DMS114 treated with DMSO at 0.1 percent for 48 hours (cell line): ENCODE results near the gene LCLAT1.
"Not testable (repeated sequence)": the region's sequence is repeated elsewhere in the genome, so short reads cannot be mapped to it uniquely, and the experiment has no call there.

Experiments used
- DNase-seq: peaks from one replicate; lab custom pipeline; 2025; ENCODE audit not compliant: unreplicated experiment; lab: John Stamatoyannopoulos, UW

The LCLAT1 gene

DNA sequence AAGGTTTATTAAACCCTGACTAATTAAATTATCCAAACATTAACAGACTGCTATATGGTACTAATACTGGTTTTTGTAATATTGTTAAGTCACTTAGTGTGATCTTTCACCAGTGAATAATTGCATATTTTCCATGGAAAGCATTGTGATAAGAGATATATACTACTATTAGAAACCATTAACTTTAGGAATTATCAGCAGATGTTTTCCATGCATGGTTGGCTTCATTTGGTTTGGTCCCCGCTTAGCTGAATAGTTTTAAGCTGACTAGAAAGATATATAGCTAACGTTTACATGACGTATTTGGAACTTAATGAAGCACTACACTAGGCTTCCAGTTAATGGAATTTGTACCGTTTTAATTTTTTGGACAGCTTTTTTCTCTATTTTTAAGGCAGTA, 37.9 kb downstream of the LCLAT1 start:
- no peak for DNase-seq

DNA sequence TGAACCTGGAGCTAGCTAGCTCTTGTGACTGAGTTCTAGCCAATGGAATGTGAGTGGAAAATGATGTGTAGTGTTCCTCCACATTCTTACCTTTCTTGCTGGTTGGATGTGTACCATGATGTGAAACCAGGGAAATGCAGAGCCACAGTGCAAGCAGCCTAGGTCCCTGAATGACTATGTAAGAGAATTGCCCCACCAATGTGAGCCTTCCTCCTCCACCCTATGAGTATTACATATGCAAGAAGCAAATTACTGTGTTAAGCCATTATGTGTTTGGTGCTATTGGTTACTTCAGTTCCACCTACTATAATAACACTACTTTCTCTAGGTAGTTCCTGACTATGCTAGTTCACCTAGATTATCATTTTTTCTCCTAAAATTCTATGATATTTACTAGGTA, 39.6 kb downstream of the LCLAT1 start:
- DNase-seq: no peak

DNA sequence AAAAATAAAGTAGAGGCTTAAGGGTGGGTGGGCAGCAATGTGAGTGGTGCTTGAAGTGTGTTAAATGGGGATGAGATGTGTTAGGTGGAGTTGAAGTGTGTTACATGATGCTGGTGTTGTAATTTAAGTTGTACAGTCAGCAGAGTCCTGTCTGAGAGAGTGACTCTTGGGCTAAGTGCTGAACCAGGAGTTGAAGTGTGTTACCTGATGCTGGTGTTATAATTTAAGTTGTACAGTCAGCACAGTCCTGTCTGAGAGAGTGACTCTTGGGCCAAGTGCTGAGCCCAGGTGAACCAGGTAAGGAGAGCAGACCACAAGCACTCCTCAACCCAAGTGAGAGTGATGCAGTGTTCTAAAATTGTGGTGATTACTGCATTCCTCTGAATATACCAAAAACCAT, 40.6 kb downstream of the LCLAT1 start:
- no peak for DNase-seq

DNA sequence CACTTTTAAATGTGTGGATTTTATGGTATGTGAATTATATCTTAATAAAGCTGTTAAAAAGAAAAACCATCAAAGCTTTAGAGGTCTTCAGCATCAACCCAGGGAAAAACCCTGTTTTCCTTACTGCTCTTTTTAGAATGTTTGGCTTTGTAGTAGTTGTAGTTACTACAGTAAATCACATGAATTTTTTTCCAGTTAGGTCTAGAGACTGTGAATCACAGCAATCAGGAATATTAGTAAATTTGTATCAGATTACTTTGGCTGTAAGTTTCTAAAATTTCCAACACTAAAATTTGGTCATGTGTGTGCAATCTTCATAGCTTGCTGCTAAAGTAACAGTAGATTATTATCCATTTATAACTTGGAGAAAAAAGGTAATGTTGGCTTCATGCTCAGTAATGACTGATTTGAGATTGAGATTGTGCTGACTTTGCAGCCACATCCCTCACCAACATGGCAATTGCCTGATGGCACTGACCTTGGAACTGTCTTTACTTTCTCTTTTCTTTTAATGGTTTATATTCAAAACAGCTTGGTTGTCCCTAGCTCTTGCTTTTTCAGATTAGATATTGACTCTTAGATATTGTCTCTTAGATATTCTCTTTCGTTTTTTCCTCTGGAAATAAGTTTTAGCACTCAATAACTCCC, 41.1 kb downstream of the LCLAT1 start:
- DNase-seq: no peak

DNA sequence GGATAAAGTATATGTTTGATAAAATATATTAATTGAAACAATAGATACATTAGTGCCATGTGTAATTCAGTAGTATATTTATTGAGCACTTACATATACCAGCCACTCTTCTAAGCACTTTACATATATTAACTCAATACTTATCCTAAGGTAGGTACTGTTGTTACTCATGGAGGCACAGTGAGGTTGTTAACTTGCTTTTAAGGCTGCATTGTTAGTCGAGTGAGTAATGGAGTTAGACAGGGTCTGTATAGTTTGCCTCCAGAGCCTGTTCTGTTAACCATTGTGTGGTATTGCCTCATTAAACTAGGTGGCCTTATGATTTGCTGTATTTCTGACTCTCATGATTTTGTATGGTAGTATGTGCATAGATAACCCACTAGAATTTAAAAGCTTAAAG, 44.2 kb downstream of the LCLAT1 start:
- no peak for DNase-seq

DNA sequence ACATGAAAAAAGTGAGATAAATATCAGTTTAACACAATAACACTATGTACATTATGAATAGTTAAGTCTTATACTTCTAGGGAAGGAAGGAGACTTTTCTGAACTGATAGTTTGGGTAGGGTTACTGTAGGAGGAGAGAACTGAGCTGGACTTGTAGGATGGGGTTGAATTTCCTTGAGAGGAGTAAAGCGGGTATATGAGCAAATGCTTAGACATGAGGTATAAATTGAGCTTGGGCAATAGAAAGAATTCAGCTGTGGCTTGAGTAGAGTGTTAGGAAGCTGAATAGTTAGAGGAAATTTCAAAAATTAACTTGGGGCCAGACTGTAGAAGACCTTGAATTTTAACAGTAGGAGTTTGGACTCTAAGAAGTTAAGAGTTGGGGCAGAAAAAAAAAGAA, 45.1 kb downstream of the LCLAT1 start:
- DNase-seq: no peak

DNA sequence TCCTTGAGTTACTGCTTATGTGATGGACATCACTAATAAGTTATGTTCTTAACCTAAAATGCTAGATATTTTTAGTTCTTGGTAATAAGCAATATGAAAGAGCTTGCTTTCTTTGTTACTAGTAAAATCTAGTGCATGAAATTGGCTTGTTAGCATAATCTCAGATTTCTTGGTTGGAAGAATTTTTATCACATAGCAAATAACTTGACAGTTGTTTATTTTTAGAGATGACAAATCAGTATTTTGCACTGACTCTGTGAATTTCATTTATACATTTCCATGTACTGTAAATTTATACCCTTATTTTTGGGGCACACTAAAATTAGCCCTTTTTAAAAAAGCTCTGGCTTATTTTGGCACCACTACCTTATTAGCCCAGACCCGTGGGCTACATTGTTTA, 45.6 kb downstream of the LCLAT1 start:
- DNase-seq: no peak

DNA sequence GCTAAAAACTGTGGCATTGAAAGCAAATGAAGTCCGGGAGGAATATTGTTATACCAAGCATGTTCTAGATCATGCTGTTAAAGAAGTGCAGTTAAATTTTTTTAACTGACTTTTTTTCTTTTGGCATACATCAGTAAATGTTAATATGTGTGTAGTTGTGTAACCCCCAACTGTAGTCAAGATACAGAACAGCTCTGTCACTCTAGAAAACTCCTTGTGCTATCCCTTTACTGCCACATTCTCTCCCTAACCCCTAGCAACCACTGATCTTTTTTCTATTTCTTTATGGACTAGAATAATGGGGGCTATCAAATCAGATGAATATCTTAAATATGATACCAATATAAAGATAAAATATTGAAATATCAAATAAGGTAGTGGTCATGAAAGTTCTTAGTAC, 46.4 kb downstream of the LCLAT1 start:
- DNase-seq: no peak

DNA sequence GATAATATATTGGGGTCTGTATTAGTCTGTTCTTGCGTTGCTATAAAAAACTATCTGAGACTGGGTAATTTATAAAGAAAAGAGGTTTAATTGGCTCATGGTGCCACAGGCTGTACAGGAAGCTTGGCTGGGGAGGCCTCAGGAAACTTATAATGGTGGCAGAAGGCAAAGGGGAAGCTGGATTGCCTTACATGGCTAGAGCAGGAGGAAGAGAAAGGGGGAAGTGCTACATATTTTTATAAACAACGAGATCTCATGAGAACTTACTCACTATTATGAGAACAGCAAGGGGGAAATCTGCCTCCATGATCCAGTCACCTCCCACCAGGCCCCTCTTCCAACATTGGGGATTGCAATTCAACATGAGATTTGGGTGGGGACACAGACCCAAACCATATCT, 48.9 kb downstream of the LCLAT1 start:
- DNase-seq: not testable (repeated sequence)

DNA sequence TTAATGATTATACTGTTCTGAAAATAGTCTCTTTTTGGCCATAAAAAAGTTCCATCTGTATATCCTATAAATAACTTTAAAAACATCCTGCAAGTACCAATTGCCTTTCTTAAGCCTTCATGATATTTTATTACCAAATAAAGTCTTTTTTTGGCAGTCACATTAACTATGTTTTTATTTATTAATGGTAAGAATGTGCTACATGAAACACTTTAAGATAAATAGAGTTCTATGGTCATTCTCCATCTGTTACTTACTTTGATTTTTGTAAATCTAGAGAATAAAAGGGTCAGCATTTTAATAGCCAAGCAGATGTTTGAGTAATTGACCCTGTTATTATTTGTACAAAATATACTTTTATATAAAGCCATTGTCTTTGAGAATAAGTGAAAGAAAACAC, 52.6 kb downstream of the LCLAT1 start:
- no peak for DNase-seq

DNA sequence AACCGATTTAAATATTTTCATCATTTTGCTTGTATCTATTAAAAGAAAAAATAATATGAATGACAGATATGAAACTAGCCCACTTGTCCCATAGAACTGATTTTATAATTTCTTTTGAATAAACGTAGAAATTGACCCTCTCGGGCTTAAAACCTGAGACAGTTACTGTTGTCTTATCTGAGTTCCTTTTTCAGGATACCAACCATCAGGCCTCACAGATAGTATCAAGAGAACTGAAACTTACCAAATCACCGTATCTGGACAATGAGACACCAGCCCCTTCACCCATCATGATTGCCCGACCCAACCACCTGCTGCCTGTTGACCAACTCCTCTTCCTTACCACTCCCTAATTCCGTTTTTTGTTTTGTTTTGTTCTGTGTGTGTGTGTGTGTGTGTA, 53.7 kb downstream of the LCLAT1 start:
- DNase-seq: no peak

DNA sequence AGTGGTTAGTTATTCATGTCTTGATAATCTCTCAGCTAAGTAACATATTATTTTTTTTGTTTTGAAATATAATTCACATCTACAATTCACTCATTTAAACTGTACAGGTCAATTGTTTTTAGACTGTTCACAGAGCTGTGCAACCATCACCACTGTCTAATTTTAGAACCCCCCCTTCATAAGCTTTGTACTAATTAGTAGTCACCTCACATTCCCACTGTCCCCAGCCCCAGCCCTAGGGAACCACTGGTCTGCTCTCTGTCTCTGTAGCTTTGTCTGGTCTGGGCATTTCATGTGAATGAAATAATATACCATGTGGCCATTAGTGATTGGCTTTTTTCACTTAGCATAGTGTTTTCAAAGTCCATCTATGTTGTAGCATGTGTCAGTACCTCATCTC, 55.3 kb downstream of the LCLAT1 start:
- DNase-seq: no peak

DNA sequence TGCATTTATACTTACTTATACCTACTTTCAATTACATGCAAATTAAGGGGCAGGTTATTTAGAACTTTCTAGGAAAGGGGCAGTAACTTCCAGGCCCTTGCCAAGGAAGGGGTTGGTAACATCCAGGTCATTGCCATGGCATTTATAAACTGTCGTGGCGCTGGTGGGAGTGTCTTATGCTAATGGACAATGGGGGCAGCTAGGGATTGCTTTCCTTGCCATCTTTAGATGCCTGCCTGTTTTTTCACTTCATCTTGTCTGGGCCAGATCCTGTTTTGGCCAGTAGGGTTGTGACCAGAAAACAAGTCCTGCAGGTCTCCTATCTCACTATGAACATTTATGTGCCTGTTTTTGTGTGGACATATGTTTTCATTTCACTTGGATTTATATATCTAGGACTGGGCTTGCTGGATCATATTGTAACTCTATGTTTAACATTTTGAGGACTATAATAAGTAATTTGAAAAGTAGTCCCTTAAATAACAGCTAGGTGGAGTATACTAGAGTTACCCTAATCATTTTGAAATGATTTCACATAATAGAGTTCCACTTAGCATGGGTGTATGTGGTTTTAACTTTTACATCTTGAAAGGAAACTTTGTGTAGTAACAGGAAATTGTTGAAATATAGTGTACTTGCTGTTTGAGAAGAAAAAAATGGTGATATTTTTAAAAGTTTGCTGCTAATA, 56.1 kb downstream of the LCLAT1 start:
- DNase-seq: no peak

DNA sequence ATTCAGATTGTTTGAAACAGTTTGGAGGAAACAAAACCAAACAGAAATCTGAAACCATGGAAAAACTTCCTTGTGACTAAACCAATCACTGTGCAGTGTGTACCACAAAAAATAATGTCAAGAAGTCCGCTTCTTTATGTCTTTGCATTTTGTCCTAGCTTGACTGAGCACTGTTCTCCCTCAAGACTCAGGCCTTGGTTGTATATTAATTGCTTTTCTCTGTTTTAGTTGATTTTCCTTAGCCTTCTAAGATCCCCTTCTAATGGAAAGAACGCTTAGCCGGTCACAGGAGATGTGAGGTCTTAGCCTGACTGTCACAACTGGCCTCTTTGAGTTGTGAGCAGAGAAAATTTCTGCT, 56.6 kb downstream of the LCLAT1 start:
- DNase-seq: no peak

DNA sequence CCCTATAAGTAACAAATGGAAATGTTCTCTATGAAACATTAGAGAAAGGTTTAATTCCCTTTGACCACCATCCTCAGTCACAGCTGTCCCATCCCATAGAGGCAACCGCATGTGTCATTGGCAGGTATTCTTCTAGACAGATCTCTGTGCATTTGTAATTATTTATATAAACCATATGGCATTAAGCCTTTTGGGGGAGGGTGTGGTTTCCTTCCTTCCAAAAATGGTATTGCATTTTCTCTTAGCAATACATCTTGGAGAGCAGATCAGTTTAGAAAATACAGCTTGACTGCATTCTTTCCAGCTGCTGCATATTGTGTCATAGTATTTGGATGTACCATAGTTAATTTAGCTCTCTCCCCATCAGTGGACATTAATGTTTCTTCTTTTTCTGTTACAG, 57.7 kb downstream of the LCLAT1 start:
- no peak for DNase-seq

DNA sequence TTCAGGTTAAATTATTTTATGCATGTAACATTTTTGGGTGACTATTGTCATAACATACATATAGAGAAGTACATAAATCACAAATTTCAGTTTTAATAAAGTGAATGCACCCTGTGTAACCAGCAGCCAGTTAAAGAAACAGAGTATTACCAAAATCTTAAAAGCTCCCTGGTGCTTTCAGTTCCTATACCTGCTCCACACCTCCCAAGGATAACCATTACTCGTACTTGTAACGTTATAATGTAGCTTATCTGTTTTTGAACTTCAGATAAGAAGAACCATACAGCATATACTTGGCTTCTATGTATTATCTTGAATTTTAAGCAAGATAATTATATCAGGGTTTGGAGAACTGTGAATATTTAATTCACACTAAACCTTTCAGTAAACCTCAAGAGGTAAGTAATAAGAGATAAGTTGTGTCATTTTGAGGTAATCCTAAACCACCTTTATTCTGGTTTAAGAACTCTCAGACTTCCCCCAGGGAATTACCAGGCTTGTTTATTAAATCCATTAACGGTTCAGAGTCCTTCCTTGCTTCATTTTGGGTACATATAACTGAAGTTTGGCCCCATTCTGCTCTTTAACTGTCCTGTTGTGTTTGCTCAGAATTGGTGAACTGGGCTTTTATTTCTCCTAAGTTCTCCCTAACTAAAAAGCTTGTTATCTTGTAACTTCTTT, 58.6 kb downstream of the LCLAT1 start:
- no peak for DNase-seq

DNA sequence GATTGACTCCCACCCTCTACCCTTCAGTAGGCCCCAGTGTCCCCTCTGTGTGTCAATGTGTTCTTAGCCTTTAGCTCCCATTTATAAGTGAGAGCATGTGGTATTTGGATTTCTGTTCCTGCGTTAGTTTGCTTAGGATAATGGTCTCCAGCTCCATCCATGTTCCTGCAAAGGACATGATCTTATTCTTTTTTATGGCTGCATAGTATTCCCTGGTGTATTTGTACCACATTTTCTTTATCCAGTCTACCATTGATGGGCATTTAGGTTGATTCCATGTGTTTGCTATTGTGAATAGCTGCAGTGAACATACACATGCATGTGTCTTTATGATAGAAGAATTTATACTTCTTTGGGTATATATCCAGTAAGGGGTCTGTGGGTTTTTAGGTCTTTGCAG, 60.4 kb downstream of the LCLAT1 start:
- not testable (repeated sequence) for DNase-seq

DNA sequence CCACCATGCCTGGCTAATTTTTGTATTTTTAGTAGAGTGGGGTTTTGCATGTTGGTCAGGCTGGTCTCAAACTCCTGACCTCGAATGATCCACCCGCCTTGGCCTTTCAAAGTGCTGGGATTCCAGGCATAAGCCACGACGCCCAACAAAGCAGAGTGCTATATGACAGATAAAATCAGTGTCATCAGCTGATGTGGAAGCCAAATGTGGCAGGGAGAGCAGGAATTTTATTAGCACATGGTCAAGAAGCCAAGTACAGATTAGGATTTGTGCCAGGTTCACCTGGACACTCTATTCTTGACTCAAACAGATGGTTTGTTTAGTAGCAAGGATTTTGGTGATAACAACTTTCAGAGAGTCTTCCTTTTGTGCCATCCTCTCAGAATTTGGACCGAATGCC, 62.7 kb downstream of the LCLAT1 start:
- DNase-seq: no peak

DNA sequence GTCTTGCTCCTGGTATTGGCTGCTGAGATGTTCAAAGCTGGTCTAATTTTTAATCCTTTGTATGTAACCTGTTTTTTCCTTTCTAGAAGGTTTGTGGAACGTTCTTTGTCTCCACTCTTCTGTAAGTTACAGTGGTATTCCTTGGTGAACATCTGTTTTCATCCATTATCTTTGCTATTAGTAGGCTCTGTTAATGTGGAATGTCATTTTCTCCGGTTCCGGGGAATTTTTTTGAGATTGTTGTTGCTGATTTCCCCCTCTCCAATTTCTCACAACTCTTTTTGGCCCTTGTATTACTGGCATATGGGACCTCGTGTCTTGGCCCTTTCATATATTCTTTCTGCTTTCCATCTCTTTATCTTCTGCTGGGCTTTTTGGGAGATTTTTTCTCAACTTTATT, 63.4 kb downstream of the LCLAT1 start:
- no peak for DNase-seq

DNA sequence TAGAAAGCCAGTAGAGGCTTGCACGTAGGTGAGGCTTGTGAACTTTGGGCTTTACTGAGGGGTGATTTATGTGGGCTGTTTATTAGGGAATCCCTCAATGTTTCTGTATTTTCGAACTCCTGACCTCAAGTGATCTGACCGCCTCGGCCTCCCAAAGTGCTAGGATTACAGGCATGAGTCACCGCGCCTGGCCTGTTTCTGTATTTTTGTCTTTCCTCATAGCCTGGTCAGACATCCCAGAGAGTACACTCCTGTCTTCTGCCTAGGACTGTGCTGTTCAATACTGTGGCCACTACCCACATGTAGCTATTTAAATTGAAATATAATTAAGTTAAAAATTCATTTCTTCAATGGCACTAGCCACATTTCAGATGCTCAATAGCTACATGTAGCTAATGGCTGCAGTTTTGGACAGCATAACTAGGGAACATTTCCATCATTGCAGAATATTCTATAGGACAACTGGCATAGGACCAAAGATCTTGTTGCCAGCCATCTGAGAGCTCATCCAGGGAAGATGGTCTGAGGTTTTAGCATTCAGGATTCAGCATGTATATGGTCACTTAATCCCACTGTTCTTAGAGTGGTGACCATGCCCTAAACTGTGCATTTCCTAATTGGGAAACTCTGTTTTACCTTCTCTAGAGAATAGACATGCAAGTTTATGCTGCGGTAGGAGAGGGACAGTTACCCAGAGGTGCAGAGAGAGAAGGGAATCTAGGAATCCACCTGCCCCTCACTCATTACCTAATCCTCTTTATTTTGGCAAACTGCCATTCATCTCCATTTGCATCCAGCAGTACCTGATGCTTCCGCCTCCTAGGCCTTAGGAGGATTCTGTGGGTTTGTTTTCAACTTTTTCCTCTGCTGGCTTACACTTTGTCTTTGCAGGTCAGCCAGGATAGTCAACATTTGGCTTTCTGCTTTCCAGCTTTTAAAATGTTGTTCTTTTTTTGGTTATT, 64.4 kb downstream of the LCLAT1 start:
- no peak for DNase-seq

DNA sequence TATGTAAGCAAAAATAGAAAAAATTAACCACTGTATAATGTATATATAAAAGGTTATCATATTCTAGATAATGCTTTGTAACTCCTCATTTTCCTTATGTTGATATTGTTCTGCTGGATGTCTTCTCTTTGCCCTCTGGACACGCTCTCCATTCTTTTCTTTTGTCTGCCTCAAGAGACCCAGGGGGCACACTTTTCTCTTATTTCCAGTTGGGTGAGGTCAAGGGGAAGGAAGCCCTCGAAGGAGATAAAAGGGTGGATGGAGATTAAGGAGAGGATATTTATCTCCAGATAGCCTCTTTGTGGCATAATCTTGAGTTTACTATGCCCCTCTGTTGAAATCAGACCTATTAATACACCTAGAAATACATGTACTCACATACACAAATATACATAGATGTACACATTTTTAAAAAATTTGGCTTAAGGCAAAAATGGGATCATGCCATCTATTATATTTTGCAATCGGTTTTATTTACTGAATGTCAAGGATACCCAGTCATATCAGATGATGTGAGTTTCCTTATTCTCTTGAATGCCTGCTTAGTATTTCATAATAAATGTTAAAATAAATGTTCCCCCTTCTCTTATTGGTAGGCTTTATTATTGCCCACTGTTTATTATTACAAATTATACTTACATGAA, 65.3 kb downstream of the LCLAT1 start:
- no peak for DNase-seq
